Stimulated activated memory B cell treated with anti-CD40 and anti-IgM and Interleukin-4, amounts not matched to agents 10 μg/mL and 1 μg/mL and 100 μg/mL, for 72 hours (primary cell): ENCODE results near the gene UBR4.
A peak's percentile ranks its signal among the peaks of the same experiment; 100 is the strongest.

Source experiments
- ATAC-seq: fragments of 150-1000 bp; cut with Tn5 transposase; 2 replicates; pipeline ENCODE4 v1.10.0; 2021
- H3K27ac Mint-ChIP-seq: one replicate; pipeline ENCODE4 v1.8.0; 2022; ENCODE audit warnings: mild to moderate bottlenecking, mixed read lengths
- H3K27me3 Mint-ChIP-seq: one replicate; pipeline ENCODE4 v1.8.0; 2022; ENCODE audit warnings: mixed read lengths
- H3K36me3 Mint-ChIP-seq: one replicate; pipeline ENCODE4 v1.8.0; 2022; ENCODE audit warnings: mixed read lengths
- H3K4me1 Mint-ChIP-seq: one replicate; pipeline ENCODE4 v1.8.0; 2022; ENCODE audit warnings: mixed read lengths
- H3K4me3 Mint-ChIP-seq: one replicate; pipeline ENCODE4 v1.8.0; 2022; ENCODE audit warnings: mild to moderate bottlenecking, moderate library complexity, mixed read lengths
- H3K9me3 Mint-ChIP-seq: one replicate; pipeline ENCODE4 v1.8.0; 2022; ENCODE audit warnings: mixed read lengths

The UBR4 gene

DNA sequence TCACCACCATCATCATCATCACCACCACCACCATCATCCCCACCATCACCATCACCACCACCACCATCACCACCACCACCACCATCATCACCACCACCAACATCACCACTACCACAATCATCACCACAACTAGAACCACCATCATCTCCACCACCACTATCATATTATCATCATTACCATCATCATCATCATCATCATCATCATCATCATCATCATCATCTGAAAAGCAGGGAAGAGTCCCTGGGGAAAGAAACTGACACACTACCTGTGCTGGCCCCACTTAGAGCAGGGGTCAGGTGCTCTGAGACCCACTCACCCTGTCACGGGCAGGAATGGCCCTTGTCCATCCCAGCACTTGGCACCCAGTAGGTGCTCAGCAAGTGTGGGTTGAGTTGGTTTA, 148.7 kb downstream of the UBR4 start:
- ATAC-seq = no peak
- H3K9me3 Mint-ChIP-seq = peaks cover 4% of the 10 kb centered on the region
- no peak overlapping the region for H3K4me3 Mint-ChIP-seq

DNA sequence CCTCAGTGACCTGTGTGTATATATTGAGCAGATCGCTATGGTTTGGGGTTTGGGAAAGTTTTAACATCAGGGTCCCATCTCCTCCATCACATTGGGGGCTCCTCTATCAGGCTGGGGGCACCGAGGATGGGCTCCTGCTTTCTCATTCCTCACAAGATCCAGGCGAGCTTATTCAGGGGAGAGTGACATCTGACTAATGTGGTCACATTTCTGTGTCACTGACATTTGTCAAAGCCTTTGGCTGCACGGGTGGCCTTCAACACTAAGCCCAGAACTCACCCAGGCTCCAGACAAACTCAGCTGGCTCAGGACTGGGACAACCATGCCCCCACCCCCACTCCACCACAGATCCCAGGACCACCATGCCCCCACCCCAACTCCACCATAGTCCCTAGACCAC, 150.3 kb downstream of the UBR4 start:
- H3K4me3 Mint-ChIP-seq = no peak overlapping the region

More for the DNA sequence above, 148.7 kb downstream of the UBR4 start:
- H3K27me3 Mint-ChIP-seq = peaks cover 26% of the 10 kb centered on the region
- no peaks in the 10 kb centered on the region for H3K36me3 Mint-ChIP-seq
- no peaks in the 10 kb centered on the region for H3K4me1 Mint-ChIP-seq
- H3K27ac Mint-ChIP-seq = no peak overlapping the region

DNA sequence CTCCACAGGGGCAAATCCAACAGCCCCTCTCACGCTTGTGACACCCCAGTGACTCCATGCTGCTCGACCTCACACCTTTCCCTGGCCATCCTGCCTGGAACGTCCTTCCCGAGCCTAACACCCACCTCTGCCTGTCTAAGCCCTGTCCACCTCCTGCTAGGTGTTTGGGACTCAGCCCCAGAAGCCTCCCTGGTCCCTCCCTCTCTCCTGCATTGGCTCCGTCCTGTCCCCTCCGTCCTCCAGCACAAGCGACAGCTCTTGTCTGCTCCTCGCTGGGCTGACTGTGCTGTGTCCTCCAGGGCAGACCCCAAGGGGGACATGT, 151.6 kb downstream of the UBR4 start:
- H3K27me3 Mint-ChIP-seq = peaks cover 55% of the 10 kb centered on the region
- H3K9me3 Mint-ChIP-seq = peaks cover 4% of the 10 kb centered on the region
- no peak overlapping the region for H3K27ac Mint-ChIP-seq
- no peak for ATAC-seq
- H3K36me3 Mint-ChIP-seq = no peaks in the 10 kb centered on the region
- no peak overlapping the region for H3K4me3 Mint-ChIP-seq
- no peaks in the 10 kb centered on the region for H3K4me1 Mint-ChIP-seq

More for the DNA sequence above, 150.3 kb downstream of the UBR4 start:
- no peak for ATAC-seq
- Mint-ChIP-seq H3K9me3 (peaks cover 4% of the 10 kb centered on the region), H3K4me1 (no peaks in the 10 kb centered on the region), H3K27ac (no peak overlapping the region), H3K36me3 (no peaks in the 10 kb centered on the region), H3K27me3 (peaks cover 42% of the 10 kb centered on the region)

DNA sequence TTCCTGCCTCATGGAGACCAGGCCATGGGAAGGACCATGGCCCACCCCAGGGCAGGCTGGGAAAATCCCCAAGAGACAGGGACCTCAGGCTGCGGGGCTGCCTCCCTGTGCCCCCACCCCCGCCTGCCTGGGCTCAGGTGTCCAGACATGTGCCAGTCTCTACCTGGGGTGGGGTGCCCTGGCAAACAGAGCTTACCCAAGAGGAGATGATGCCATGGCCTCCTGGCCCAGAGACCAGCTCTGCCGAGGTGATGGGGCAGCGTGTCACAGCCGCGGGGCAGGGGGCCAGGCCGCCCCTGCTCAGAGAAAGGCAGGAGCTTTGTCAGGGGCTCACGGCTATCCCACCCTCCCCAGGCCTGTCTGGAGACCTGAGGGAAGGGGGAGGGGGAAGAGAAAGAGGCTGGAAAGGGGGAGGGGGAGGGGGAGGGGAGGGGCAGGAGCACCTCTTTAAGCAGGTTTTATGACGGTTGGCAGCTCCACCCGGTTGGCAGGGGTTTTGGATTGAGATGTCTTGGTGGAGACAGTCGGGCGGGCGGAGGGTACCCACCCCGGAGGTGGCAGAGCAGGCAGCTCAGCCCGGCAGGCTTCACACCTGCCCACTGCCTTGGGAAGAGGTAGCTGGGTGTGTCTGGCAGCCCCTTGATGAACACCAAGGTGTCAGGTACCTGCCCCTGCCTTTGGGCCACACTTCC, 152.1 kb downstream of the UBR4 start:
- Mint-ChIP-seq H3K27ac (no peak overlapping the region), H3K36me3 (no peaks in the 10 kb centered on the region), H3K9me3 (peaks cover 4% of the 10 kb centered on the region), H3K4me3 (no peak overlapping the region), H3K27me3 (peaks cover 60% of the 10 kb centered on the region), H3K4me1 (no peaks in the 10 kb centered on the region)
- no peak for ATAC-seq

DNA sequence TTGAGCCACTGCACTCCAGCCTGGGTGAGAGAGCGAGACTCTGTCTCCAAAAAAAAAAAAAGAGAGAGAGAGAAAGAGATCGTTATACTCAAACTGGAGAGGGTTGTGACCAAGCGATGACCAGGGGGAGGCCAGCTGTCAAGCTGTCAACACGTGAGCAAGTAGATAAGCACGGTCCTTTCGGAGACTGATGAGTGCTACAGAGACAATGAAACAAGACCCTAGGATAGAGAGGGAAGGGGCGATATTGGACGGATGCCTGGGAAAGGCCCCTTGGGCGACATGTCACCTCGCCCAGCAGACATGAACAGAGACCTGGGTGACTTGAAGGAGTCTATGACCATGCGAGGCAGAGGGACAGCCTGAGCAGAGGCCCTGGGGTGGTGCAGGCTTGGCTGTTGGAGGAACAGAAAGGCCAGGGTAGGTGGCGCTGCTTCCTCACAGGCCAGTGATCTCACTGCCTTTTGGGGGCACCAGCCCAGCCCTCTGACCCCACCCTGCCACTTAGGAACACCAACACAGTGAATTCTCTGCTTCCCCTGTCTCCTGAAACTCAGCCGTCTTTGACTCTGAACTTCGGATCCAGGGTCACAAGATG, 152.8 kb downstream of the UBR4 start:
- H3K27me3 Mint-ChIP-seq = peaks cover 67% of the 10 kb centered on the region

DNA sequence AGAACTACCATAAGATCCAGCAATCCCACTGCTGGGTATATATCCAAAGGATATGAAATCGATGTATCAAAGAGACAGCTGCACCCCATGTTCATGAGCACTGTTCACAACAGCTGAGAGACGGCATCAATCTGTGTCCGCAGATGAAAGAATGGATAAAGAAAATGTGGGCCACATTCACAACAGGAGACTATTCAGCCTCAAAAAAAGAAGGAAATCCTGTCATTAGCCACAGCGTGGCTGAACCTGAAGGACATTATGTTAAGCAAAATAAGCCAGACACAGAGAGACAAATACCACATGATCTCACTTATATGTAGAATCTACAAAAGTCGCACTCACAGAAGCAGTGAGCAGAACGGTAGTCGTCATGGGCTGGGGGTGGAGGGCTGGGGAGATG, 154.4 kb downstream of the UBR4 start:
- Mint-ChIP-seq H3K27me3 (peaks cover 68% of the 10 kb centered on the region), H3K4me3 (no peak overlapping the region), H3K9me3 (no peaks in the 10 kb centered on the region), H3K27ac (no peak overlapping the region), H3K4me1 (no peaks in the 10 kb centered on the region), H3K36me3 (no peaks in the 10 kb centered on the region)
- no peak for ATAC-seq

More for the DNA sequence above, 152.8 kb downstream of the UBR4 start:
- Mint-ChIP-seq H3K4me3 (no peak overlapping the region), H3K27ac (no peak overlapping the region), H3K36me3 (no peaks in the 10 kb centered on the region), H3K4me1 (no peaks in the 10 kb centered on the region), H3K9me3 (peaks cover 4% of the 10 kb centered on the region)
- no peak for ATAC-seq

DNA sequence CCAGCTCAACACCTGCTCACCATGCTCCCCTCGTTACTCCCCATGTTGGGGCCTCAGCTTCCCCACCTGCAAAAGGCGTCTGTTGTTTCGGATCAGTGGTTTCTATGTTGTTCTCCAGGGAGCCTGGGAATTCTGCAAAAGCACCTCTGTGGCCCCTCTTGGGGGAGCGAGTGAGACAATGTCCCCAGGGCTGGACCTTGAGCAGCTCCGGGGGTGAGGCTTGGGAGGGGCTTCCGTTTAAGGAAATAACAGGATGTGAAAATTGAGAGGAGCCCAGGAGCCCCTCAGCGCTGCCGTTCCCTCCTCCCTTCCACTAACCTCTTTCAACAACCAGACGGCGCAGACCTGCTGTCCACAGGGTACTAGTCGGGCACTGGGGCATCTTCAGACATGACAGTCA, 155.1 kb downstream of the UBR4 start:
- Mint-ChIP-seq H3K27ac (no peak overlapping the region), H3K27me3 (peaks cover 68% of the 10 kb centered on the region), H3K4me3 (no peak overlapping the region), H3K9me3 (no peaks in the 10 kb centered on the region), H3K4me1 (no peaks in the 10 kb centered on the region), H3K36me3 (no peaks in the 10 kb centered on the region)
- ATAC-seq = no peak

DNA sequence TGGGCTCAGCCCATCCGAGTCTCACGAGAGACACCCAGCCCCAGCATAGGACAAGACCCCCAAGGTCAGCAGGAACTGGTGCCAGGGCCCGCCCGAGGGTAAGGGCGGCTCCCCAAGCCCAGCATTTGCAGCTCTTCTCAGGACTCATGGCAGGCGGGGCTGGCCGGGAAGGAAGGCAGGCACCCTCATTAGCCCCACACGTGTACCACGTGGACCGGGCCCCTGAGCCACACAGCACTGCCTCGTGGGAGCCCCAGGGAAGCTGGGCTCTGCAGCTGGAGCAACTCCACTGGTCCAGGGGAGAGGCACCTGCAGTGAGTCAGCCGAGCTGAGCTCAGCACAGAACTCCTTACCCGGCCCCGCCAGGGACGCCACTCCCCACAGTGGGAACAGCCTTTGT, 155.8 kb downstream of the UBR4 start:
- H3K36me3 Mint-ChIP-seq = no peaks in the 10 kb centered on the region
- peaks cover 68% of the 10 kb centered on the region for H3K27me3 Mint-ChIP-seq
- H3K9me3 Mint-ChIP-seq = no peaks in the 10 kb centered on the region
- no peak overlapping the region for H3K4me3 Mint-ChIP-seq
- ATAC-seq = no peak
- H3K4me1 Mint-ChIP-seq = no peaks in the 10 kb centered on the region
- no peak overlapping the region for H3K27ac Mint-ChIP-seq

DNA sequence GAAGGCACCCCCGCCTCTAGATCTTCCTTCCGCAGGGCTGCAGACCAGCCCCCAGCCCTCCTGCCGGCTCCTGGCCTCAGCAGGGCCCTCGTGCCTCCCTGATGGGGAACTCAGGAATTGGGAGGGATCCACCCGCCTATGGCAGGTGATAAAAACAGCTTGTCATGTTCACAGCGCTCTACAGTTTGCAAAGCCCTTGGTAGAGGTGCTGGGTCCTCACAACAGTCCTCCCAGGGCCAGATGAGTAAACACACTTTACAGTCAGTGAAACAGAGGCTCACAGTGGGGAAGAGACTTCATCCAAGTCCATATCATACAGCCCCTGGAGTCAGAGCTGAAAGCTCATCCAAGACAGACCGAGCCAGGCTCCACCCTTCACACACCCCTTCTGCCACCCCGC, 156.6 kb downstream of the UBR4 start:
- ATAC-seq = no peak
- Mint-ChIP-seq H3K27me3 (peaks cover 62% of the 10 kb centered on the region), H3K9me3 (no peaks in the 10 kb centered on the region)

DNA sequence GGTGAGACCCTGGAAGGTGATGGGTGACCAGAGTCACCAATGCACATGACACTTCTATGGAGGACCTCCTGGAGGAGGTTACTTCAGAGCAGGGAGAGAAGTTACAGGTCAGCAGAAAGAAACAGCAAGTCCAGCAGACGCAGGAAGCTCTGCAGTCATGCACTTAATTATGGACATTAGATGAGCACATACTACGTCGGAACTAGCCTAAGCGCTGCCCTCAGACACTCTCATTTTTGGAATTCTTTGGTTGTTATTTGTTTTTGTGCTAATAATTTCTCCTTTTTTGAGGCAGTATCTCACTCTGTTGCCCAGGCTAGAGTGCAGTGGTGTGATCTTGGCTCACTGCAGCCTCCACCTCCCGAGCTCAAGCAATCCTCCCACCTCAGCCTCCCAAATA, 160.3 kb downstream of the UBR4 start:
- peaks cover 53% of the 10 kb centered on the region for H3K27me3 Mint-ChIP-seq
- H3K9me3 Mint-ChIP-seq = no peaks in the 10 kb centered on the region
- ATAC-seq = no peak
- no peak overlapping the region for H3K4me3 Mint-ChIP-seq
- H3K36me3 Mint-ChIP-seq = no peaks in the 10 kb centered on the region
- no peak overlapping the region for H3K27ac Mint-ChIP-seq
- H3K4me1 Mint-ChIP-seq = peaks cover 14% of the 10 kb centered on the region

More for the DNA sequence above, 156.6 kb downstream of the UBR4 start:
- H3K4me1 Mint-ChIP-seq = no peaks in the 10 kb centered on the region
- no peak overlapping the region for H3K27ac Mint-ChIP-seq
- no peaks in the 10 kb centered on the region for H3K36me3 Mint-ChIP-seq
- H3K4me3 Mint-ChIP-seq = no peak overlapping the region

DNA sequence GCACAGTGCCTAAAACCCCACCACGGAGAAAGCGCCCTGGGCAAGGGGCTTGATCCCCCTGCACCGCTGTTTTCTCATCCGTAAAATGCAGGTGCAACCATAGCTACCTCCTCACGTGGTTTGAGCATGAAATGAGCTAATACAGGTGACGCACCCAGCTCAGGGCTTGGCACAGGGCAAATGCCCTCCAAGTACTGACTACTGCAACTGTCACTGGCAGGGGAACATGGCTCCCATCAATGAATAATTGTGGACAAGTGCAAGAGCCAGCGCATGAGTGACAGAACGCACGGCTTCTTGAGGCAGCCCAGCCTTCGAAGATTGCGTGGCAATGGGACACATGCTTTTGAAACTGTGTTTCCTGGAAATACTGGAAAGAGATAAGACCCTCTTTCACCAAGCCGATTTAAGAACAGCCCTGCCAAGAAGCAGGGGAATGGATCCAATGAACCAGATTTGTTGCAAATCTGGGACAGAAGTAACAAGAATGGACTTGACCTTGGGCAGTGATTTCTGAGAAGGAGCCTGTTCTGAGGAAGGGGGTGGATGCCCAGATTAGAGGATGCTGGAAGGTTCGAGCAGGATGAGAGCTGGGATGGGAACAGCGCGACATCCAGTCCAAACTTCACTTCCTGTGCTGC, 160.8 kb downstream of the UBR4 start:
- H3K9me3 Mint-ChIP-seq = no peaks in the 10 kb centered on the region
- no peaks in the 10 kb centered on the region for H3K36me3 Mint-ChIP-seq
- H3K4me3 Mint-ChIP-seq = no peak overlapping the region
- peaks cover 18% of the 10 kb centered on the region for H3K4me1 Mint-ChIP-seq
- peaks cover 53% of the 10 kb centered on the region for H3K27me3 Mint-ChIP-seq
- H3K27ac Mint-ChIP-seq = no peak overlapping the region
- no peak for ATAC-seq

DNA sequence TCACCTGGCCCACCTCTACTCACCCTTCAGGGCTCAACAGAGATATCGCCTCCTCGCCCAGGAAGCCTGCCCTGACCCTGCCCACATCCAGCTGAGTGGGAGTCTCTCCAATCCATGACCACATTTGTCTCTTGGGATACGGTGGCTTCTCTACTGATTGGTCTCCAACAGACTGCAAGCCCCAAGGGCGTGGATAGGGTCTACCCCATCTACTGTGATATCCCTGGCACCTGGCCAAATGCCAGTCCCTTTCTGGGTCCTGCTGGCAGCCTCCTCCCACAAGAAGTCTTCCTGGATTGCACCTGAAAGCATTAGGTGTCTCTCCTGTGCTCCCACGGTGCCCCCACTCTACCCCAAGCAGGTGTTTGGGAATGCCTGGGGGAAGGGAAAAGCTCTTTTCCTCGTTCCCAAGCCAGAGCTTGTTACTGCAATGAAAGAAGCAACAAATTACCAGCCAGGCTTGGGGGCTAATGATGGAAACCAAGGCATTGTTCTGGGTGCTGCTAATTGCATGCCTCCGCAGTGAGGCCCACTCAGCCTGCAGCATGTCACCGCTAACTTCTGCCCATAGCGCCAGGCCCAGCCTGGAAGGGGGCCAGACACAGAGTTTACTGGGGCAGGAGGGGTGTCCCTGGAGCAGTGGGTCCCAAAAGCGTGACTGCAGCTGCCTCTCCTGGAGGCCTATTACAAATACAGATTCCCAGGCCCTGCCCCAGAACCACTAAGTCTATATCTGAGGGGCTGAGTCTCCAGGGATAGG, 162.9 kb downstream of the UBR4 start:
- Mint-ChIP-seq H3K9me3 (no peaks in the 10 kb centered on the region), H3K27me3 (peaks cover 52% of the 10 kb centered on the region), H3K4me3 (no peak overlapping the region), H3K36me3 (no peaks in the 10 kb centered on the region), H3K4me1 (peaks cover 25% of the 10 kb centered on the region), H3K27ac (no peak overlapping the region)
- ATAC-seq = no peak

DNA sequence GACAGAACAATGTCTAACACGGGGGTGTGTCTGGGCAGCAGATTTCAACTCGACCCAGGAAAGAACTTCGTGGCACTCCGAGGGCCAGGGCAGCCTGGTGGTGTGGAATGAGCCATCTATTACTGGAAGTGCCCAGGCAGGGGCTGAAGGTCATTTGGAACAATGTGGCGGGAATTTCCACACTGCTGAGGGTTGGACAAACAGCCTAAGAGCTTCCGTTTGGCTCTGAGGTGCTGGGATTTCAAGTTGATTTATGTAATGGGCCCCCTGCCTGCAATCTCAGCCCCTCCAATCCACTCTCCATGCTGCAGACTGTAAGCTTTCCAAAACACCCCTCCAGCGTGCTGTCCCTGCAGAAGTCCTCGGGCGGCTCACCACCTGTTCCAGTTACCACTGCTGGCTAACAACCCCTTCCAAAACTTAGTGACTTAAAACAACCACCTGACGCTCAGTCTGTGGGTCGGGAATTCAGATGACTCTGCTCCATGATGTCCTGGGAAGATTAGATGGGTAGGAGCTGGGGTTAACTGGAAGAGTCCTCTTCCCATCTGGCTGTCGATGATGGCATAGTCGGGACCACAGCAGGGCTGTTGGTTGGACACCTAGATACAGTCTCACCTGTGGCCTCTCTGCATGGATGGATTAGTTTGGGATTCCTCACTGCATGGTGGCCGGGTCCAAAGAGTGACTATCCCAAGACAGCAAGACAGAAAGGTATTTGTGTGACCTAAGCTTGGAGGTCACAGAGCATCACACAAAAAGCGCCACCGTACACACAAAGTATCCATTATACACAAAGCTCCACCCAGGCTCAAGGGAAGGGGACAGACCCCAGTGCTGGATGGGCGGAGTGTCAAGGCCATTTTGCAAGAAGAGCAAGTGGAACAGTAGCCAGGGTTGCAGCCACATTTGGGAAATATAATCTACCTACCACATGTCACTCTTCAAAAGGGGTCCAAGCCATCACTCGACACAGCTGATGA, 163.9 kb downstream of the UBR4 start:
- no peak for ATAC-seq
- H3K36me3 Mint-ChIP-seq = no peaks in the 10 kb centered on the region
- H3K4me3 Mint-ChIP-seq = no peak overlapping the region
- peaks cover 61% of the 10 kb centered on the region for H3K27me3 Mint-ChIP-seq
- no peak overlapping the region for H3K27ac Mint-ChIP-seq
- no peaks in the 10 kb centered on the region for H3K9me3 Mint-ChIP-seq
- H3K4me1 Mint-ChIP-seq = peaks cover 25% of the 10 kb centered on the region

DNA sequence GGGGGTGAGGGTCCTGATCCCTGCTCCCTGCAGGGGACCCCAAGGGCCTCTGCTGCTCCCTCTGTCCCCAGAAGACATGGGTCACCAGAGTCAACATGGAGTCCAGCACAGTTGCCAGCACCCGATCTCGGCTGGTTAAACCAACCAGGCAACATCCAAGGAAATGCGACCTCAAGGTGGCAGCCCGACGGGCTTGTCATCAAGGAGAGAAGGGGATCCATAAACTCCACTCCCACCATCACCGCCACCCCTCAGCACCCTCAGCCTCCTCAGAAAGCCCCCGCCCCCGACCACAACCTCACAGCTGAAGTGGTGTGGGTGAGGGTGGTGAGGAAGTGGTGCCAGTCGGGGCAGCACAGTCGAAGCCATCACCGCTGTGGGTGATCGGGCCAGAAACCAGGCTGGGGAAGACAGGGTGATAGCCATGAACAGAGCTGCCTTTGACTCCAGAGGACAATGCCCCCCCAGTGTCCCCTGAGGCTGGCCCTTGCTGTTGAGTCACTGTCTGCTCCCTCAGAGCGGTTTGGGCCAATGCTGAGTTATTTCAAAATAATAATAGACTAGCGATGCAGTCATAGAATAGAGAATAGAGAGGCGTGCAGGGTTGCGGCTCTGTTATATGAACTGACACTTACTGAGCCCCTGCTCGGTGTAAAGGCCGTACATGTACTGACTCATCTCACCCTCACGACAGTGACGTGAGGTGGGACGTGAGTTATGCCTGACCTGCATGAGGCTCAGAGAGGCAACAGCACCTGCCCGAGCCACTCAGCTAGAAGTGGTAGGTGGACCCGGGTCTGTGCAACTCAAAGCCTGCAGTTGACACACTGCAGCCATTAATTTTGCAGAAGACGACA, 164.9 kb downstream of the UBR4 start:
- Mint-ChIP-seq H3K9me3 (no peaks in the 10 kb centered on the region), H3K27ac (no peak overlapping the region), H3K27me3 (peaks cover 68% of the 10 kb centered on the region), H3K4me1 (peaks cover 25% of the 10 kb centered on the region), H3K36me3 (no peaks in the 10 kb centered on the region), H3K4me3 (no peak overlapping the region)
- peak; percentile 74 for ATAC-seq
